SK-N-MC (cell line): ENCODE measurements around the gene TMEM270.

Source experiments
- EZH2 ChIP-seq: fragments of 200-600 bp; sonication (generic); IDR thresholded peaks from one replicate; pipeline ENCODE4 v1.6.1; 2017; ENCODE audit warnings: antibody characterized with exemption
- FOXP2 ChIP-seq: optimal IDR thresholded peaks from 2 replicates; pipeline ENCODE3; 2011; ENCODE audit warnings: mild to moderate bottlenecking, moderate library complexity; ENCODE audit not compliant: insufficient read depth; ENCODE audit errors: extremely low read length, control extremely low read depth
- POLR2AphosphoS5 ChIP-seq: IDR thresholded peaks from 2 replicates; pipeline ENCODE4 v1.6.1; 2012; ENCODE audit warnings: mild to moderate bottlenecking, low read depth, low read length, borderline replicate concordance

DNA sequence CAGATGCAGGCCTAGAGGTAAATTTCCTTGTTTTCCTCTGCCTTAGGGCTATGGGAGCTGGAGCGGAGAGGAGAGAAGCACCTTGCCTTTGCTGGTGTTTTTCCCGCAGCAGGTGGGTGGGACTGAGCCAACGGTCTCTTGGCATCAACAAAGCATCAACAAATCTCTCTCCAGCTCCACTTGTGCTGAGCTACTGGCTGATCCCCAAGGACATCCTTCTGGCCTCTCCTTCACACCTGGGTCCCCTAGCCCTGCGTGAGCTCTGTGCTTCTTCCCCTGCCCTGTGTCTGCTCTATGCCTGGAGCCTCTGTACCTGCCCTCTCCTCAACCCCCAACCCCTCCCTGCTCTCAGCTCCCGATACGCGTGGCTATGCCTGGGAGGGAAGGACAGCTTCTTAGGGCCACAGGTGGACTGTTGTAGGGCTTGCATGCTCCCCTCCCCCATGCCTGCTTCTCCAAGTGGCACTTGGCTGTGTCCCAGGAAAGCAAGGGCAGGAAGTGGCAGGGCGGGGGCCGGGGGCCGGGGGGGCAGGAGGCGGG lies 33.3 kb upstream of the TMEM270 start:
- TF ChIP-seq POLR2AphosphoS5 (no peak), EZH2 (no peak), FOXP2 (no peak)
